GM19240 (cell line): ENCODE results near the gene SATB1.
"Not testable (repeated sequence)": the region's sequence is repeated elsewhere in the genome, so short reads cannot be mapped to it uniquely, and the experiment has no call there.

Experiments used
- DNase-seq: peaks from one replicate; pipeline ENCODE4 v3.0.0; 2011; ENCODE audit warnings: low spot score; ENCODE audit not compliant: insufficient read length

SATB1 gene

DNA sequence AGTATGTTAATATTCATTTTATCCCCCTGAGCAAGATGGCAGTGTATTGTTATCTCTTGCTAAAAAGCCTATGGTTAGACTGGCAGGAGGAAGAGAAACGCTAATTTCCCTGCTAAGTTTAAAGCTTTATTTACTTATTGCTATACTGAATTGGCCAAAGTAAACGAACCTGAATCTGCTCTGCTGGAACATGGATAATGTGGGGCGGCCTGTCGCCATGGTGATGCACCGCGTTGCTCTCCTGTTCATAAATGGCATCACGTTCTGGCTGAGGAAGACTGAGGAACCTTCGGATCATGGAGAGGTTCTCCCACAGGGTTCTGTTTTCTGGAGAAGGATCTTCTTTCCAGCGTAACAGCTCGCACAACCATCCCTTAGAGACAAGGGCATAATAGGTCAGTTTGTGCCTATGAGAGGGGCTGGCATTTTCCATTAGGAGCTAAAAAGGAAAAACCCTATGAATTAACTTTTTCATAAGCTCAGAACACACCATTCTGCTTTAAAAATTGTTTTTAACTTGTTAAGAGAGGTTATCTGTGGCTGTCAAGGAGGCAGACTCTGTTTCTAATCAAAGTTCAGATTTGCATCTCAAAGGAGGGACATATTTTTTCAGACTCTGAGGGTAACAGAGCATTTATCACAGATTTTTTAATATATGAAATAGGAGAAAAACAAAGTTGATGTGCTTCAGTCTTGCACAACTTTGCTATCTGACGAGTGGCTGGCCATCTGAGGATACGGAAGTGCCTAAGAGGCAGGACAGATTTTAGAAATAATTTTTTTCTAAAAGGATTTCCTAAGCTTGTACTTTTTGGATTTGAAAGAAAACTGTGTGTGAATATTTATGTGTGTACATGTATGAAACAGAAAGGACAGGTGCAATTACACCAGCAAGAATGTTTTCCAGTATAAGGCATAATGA lies 73.1 kb downstream of the SATB1 start:
- DNase-seq: no peak

GRCh38 chr3:18351069-18351628 lies 74.0 kb downstream of the SATB1 start:
- DNase-seq: no peak

- DNase-seq: no peak
Measured at GRCh38 chr3:18349197-18349798, 75.8 kb downstream of the SATB1 start.

DNA sequence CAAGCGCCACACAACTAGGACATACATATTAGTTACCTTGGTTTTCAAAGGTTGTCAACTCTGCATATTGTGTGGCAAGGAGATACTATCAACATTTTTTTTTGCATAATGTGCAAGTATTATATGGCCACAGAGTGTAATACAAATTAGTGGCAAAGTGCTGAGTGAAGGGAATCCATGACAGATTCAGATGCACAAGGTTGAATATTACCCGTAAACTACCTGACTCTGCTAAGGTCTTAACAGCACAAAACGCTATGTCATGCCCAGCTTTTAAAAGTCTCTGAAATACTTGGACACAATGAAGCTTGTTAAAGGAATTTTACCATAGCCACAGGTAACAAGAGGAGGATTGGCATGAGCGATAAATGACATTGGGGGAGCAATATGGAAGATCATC lies 79.0 kb downstream of the SATB1 start:
- DNase-seq: no peak

DNA sequence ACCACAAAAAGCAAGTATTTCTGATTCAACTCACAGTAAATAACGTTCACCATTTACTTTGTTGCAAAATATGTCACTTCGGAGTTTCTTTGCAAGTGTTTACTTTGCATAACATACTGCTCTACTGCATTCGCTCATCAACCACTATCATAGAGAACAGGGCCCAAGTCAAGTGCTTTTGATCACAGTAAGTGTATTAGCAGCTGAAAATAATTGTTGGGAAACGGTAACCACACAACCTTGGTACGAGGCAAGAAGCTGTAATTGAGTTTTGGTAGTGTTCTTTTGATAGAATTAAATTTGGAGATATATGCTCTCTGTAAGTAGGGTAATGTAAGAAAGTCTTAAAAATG lies 80.1 kb downstream of the SATB1 start:
- DNase-seq: no peak

DNA sequence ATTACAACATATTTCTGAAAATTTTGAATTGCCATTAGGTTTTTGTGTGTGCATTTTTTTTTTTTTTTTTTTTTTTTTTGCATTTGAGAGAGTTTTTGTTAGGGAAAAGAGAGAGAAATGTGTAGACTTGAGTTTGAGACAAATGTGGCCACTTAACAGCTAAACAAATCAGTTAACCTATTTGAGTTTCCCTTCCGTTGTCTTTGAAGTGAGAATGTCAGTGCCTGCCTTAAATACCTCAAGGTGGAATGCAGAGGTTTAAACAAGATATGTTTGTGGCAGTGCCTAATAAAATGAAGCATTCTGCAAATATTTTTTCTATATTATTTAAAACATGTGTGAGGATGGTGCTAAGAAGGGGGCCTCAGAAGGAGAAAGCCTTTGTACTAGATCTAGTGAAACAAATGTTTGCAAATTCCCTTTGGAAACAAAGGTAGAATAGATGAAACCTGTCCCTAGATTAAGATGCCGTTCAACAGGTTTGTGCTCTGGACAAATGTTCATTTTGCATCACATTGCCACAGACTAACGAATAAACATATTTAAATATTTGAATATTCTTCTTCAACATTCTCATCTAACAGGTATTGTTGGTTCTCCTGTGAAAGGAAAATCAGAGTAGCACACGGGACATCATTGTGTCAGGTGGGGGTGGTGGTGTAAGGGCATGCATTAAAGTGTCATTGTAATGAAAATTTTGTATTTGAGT lies 80.7 kb downstream of the SATB1 start:
- DNase-seq: no peak

- DNase-seq: no peak
Measured at GRCh38 chr3:18343809-18344208, 81.3 kb downstream of the SATB1 start.

DNA sequence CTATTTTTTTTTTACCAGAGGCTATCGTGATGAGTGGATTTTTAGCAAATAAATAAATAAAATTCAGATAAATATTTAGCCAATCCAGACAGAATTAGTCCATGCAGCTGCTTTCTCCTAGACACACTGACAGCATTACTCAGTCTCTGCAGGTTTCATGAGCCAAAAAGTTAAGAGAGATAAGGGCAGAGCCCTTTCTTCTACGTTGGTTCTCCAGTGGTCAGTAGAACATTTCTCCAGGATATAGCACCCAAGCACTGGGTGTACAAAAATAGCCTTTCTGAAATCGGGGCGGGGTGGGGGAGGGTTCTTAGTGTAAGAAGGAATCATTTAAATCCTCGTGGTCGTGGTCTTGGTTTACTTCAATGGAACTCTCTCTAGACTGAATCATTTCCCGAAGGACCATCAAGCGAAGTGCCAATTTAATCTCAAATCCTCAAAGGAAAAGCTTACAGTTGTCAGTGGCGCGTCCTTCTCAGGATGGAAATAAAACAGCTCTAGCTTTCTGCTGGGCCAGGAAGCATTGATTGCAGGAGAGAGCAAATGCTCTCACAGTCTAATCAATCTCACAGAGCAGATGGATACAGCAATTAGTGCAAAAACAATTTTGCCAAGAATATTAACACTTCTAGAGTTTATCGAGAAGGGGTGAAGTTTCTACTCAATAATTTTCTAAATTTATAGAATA lies 86.2 kb downstream of the SATB1 start:
- no peak for DNase-seq

DNA sequence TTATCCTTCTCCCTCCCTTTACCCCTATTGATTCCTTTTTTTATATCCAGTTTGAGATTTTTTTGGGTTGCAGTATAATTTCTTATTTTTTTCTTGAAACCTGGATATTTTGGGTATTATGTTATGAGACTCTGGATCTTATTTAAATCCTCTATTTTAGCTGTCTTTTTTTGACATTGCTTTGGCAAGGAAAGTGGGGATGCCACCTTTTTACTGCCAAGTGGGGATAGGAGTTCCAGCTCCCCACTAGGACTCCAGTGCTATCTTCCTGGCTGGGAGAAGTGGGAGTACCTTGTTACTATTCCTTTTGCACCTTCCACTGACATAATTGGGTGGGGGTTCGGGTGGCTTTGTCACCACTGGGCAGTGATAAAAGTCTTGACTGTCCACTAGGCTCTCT lies 87.9 kb downstream of the SATB1 start:
- DNase-seq: no peak

DNA sequence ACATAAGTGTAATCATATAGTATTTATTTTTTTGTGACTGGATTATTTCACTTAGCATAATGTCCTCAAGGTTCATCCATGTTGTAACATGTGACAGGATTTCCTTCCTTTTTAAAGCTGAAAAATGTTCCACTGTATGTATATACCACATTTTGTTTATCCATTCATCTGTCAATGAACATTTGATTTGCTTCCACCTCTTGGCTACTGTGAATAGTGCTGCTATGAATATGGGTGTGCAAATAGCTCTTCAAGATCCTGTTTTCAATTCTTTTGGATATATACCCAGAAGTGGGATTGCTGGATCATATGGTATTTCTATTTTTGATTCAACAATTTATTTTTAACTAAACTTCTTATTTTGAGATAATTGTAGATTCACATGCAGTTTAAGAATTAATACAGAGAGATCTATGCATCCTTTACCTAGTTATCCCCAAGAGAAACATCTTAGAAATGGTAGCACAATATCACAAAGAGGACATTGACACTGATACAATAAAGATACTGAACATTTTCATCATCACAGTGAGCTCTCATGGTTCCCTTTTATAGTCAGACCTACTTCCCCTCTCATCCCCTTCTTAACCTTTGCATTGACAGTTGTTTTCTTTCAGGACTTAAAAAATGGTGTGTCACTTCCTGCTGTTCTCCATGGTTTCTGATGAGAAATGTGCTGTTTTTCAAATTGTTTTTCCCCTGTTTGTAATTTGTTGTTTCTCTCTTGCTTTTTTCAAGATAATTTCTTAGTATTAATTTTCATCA lies 90.1 kb downstream of the SATB1 start:
- no peak for DNase-seq

- DNase-seq: not testable (repeated sequence)
Measured at GRCh38 chr3:18330772-18331441, 94.2 kb downstream of the SATB1 start.

GRCh38 chr3:18308096-18308650 lies 117.0 kb downstream of the SATB1 start:
- DNase-seq: no peak

DNA sequence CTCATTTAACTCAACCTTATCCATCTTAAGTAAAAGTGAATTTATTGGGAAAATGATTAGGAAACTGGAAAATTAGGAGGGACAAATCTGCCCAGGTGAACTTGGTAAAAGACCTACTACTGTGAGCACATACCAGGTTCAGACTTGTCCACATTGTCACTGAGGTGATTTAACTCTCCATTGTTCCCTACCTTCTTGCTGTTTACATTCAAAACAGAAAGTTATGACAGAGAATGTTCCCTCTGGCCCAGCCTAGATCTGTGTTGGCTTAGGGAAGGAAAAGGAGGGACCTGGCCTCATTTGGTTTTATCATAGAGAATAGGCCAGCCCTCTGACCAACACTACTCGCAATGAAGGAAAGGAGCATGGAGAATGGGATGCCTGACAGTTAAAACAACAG lies 117.6 kb downstream of the SATB1 start:
- DNase-seq: no peak

DNA sequence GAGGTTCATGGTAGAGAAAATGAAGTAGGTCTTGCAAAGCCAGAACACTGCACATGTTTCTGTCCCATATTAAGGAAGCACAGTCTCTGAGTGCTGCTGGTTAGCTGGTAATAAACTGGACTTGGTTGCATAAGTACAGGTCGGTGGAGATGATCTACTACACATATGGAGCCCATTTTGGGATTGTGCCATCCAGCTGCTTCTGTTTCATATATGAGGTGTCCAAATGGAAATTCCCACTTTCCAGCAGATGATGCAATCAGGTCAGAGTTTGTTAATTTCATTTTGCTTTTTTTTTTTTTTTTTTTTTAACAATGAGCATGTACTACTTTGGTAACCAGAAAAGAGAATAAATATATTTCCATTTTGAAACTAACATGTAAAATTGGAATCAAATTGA lies 122.6 kb downstream of the SATB1 start:
- no peak for DNase-seq

DNA sequence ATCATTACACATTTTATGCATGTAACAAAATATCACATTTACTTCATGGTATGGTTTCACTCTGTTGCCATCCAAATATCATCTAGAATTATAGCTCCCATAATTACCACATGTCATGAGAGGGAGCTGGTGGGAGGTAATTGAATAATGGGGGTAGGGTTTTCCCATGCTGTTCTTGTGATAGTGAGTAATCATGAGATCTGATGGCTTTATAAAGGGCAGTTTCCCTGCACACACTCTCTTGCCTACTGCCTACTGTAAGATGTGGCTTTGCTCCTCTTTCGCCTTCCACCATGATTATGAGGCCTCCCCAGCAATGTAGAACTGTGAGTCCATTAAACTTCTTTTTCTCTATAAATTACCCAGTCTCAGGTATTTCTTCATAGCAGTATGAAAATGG lies 123.4 kb downstream of the SATB1 start:
- DNase-seq: no peak

- no peak for DNase-seq
Measured at GRCh38 chr3:18300916-18301315, 124.2 kb downstream of the SATB1 start.

- no peak for DNase-seq
Measured at GRCh38 chr3:18297126-18297525, 128.0 kb downstream of the SATB1 start.
